Measurements from ENCODE around the gene JMY.

Gene JMY

GRCh38 chr5:79224286-79224984 is 11.5 kb upstream of the JMY start:
- no peak overlapping the region for H3K27ac Mint-ChIP-seq (ENCODE audit: low read depth)
- no peaks in the 10 kb centered on the region for H3K27me3 Mint-ChIP-seq

GRCh38 chr5:79225026-79225425 is 10.9 kb upstream of the JMY start:
- DNase-seq (ENCODE audit: low spot score in 2 of 2) (no peak), ATAC-seq (replicated peaks; ENCODE audit: extremely low read depth, poor library complexity, severe bottlenecking) (no peak)
- no peaks in the 10 kb centered on the region for H3K36me3 Mint-ChIP-seq (ENCODE audit: insufficient read depth)
- no peaks in the 10 kb centered on the region for H3K27me3 Mint-ChIP-seq
- H3K4me3 Mint-ChIP-seq, result no peak overlapping the region
- no peaks in the 10 kb centered on the region for H3K9me3 Mint-ChIP-seq
- H3K4me1 Mint-ChIP-seq, result peaks cover 6% of the 10 kb centered on the region
- H3K27ac Mint-ChIP-seq (ENCODE audit: low read depth), result no peak overlapping the region

More at GRCh38 chr5:79224286-79224984, 11.5 kb upstream of the JMY start:
- Mint-ChIP-seq H3K4me3 (no peak overlapping the region), H3K36me3 (ENCODE audit: insufficient read depth) (no peaks in the 10 kb centered on the region), H3K9me3 (no peaks in the 10 kb centered on the region), H3K4me1 (peaks cover 3% of the 10 kb centered on the region)
- DNase-seq (ENCODE audit: low spot score in 2 of 2), result no peak
- ATAC-seq (replicated peaks; ENCODE audit: extremely low read depth, poor library complexity, severe bottlenecking), result no peak

GRCh38 chr5:79225441-79225840 is 10.5 kb upstream of the JMY start:
- Mint-ChIP-seq H3K4me1 (peaks cover 6% of the 10 kb centered on the region), H3K27me3 (no peaks in the 10 kb centered on the region), H3K36me3 (ENCODE audit: insufficient read depth) (no peaks in the 10 kb centered on the region), H3K4me3 (no peak overlapping the region), H3K9me3 (no peaks in the 10 kb centered on the region), H3K27ac (ENCODE audit: low read depth) (no peak overlapping the region)
- ATAC-seq (replicated peaks; ENCODE audit: extremely low read depth, poor library complexity, severe bottlenecking) (no peak), DNase-seq (ENCODE audit: low spot score in 2 of 2) (no peak)

- no peak for DNase-seq (ENCODE audit: low spot score in 2 of 2)
- Mint-ChIP-seq H3K27me3 (no peaks in the 10 kb centered on the region), H3K27ac (ENCODE audit: low read depth) (no peak overlapping the region), H3K4me1 (peaks cover 6% of the 10 kb centered on the region), H3K9me3 (no peaks in the 10 kb centered on the region), H3K36me3 (ENCODE audit: insufficient read depth) (no peaks in the 10 kb centered on the region), H3K4me3 (no peak overlapping the region)
- no peak for ATAC-seq (replicated peaks; ENCODE audit: extremely low read depth, poor library complexity, severe bottlenecking)
These were observed 8.4 kb upstream of the JMY start for GRCh38 chr5:79227484-79228025.

- Mint-ChIP-seq H3K36me3 (ENCODE audit: insufficient read depth) (no peaks in the 10 kb centered on the region), H3K27me3 (no peaks in the 10 kb centered on the region), H3K4me3 (no peak overlapping the region), H3K27ac (ENCODE audit: low read depth) (no peak overlapping the region), H3K9me3 (no peaks in the 10 kb centered on the region), H3K4me1 (peaks cover 6% of the 10 kb centered on the region)
- peak; percentile 87 for ATAC-seq (replicated peaks; ENCODE audit: extremely low read depth, poor library complexity, severe bottlenecking)
- DNase-seq (ENCODE audit: low spot score in 2 of 2), result no peak
These were observed 6.4 kb upstream of the JMY start for GRCh38 chr5:79229357-79230174.

GRCh38 chr5:79235261-79235633 is 684 bp upstream of the JMY start:
- Mint-ChIP-seq H3K4me3 (peak overlapping the region; percentile 87), H3K27me3 (no peaks in the 10 kb centered on the region), H3K9me3 (no peaks in the 10 kb centered on the region), H3K36me3 (ENCODE audit: insufficient read depth) (peaks cover 17% of the 10 kb centered on the region), H3K4me1 (peaks cover 22% of the 10 kb centered on the region), H3K27ac (ENCODE audit: low read depth) (peak overlapping the region; percentile 94)
- DNase-seq (ENCODE audit: low spot score in 2 of 2) (no peak), ATAC-seq (replicated peaks; ENCODE audit: extremely low read depth, poor library complexity, severe bottlenecking) (no peak)

- H3K27me3 Mint-ChIP-seq, result no peaks in the 10 kb centered on the region
- H3K4me1 Mint-ChIP-seq, result peaks cover 35% of the 10 kb centered on the region
- H3K9me3 Mint-ChIP-seq, result no peaks in the 10 kb centered on the region
- peak in 1 of 2 donors; percentile 33 for DNase-seq (ENCODE audit: low spot score in 2 of 2)
- peak; percentile 31 for ATAC-seq (replicated peaks; ENCODE audit: extremely low read depth, poor library complexity, severe bottlenecking)
- H3K4me3 Mint-ChIP-seq, result peak overlapping the region; percentile 87
- H3K36me3 Mint-ChIP-seq (ENCODE audit: insufficient read depth), result peaks cover 19% of the 10 kb centered on the region
- H3K27ac Mint-ChIP-seq (ENCODE audit: low read depth), result peak overlapping the region; percentile 94
These were observed 535 bp downstream of the JMY start for GRCh38 chr5:79236362-79236969.

GRCh38 chr5:79236970-79237739 is 1.2 kb downstream of the JMY start:
- H3K36me3 Mint-ChIP-seq (ENCODE audit: insufficient read depth), result peaks cover 19% of the 10 kb centered on the region
- DNase-seq (ENCODE audit: low spot score in 2 of 2), result peak in 1 of 2 donors; percentile 20
- ATAC-seq (replicated peaks; ENCODE audit: extremely low read depth, poor library complexity, severe bottlenecking), result peak; percentile 5
- peak overlapping the region; percentile 94 for H3K27ac Mint-ChIP-seq (ENCODE audit: low read depth)
- H3K27me3 Mint-ChIP-seq, result no peaks in the 10 kb centered on the region
- no peaks in the 10 kb centered on the region for H3K9me3 Mint-ChIP-seq
- peaks cover 42% of the 10 kb centered on the region for H3K4me1 Mint-ChIP-seq
- peak overlapping the region; percentile 87 for H3K4me3 Mint-ChIP-seq

GRCh38 chr5:79237740-79238560 is 2.0 kb downstream of the JMY start:
- H3K4me1 Mint-ChIP-seq, result peaks cover 47% of the 10 kb centered on the region
- ATAC-seq (replicated peaks; ENCODE audit: extremely low read depth, poor library complexity, severe bottlenecking) (no peak), DNase-seq (ENCODE audit: low spot score in 2 of 2) (no peak)
- peak overlapping the region; percentile 87 for H3K4me3 Mint-ChIP-seq
- H3K36me3 Mint-ChIP-seq (ENCODE audit: insufficient read depth), result peaks cover 21% of the 10 kb centered on the region
- no peaks in the 10 kb centered on the region for H3K9me3 Mint-ChIP-seq
- peak overlapping the region; percentile 94 for H3K27ac Mint-ChIP-seq (ENCODE audit: low read depth)
- H3K27me3 Mint-ChIP-seq, result no peaks in the 10 kb centered on the region

- DNase-seq (ENCODE audit: low spot score in 2 of 2) (no peak), ATAC-seq (replicated peaks; ENCODE audit: extremely low read depth, poor library complexity, severe bottlenecking) (no peak)
- Mint-ChIP-seq H3K27me3 (no peaks in the 10 kb centered on the region), H3K36me3 (ENCODE audit: insufficient read depth) (peaks cover 18% of the 10 kb centered on the region), H3K4me3 (peak overlapping the region; percentile 62), H3K4me1 (peaks cover 67% of the 10 kb centered on the region), H3K9me3 (no peaks in the 10 kb centered on the region), H3K27ac (ENCODE audit: low read depth) (peak overlapping the region; percentile 71)
These were observed 4.6 kb downstream of the JMY start for GRCh38 chr5:79240561-79240960.

- peak overlapping the region; percentile 29 for H3K27ac Mint-ChIP-seq (ENCODE audit: low read depth)
- no peak for ATAC-seq (replicated peaks; ENCODE audit: extremely low read depth, poor library complexity, severe bottlenecking)
- no peak for DNase-seq (ENCODE audit: low spot score in 2 of 2)
- no peaks in the 10 kb centered on the region for H3K9me3 Mint-ChIP-seq
- H3K4me1 Mint-ChIP-seq, result peaks cover 73% of the 10 kb centered on the region
- H3K4me3 Mint-ChIP-seq, result peak overlapping the region; percentile 62
- no peaks in the 10 kb centered on the region for H3K27me3 Mint-ChIP-seq
- peaks cover 15% of the 10 kb centered on the region for H3K36me3 Mint-ChIP-seq (ENCODE audit: insufficient read depth)
These were observed 5.6 kb downstream of the JMY start for GRCh38 chr5:79241535-79241979.

Measured in central memory CD8-positive, alpha-beta T cell (primary cell).